Psoas muscle (tissue), 8 donors: Measurements from ENCODE around the gene NUBP2. TPM values are rescaled to one million over a fixed set of nuclear protein-coding genes. Genes with fewer than 3 reads are reported as not detected.

Experiments
- ATAC-seq, 4 donors: fragments of 200-7000 bp; cut with Tn5 transposase; one replicate each; pipeline ENCODE4 v1.9.1; 2020; ENCODE audit warnings: moderate library complexity in 3 of 4, mild to moderate bottlenecking in 2 of 4
- DNase-seq, 2 donors: peaks; one replicate each; pipeline ENCODE4 v3.0.0-alpha.2; 2020
- H3K27ac ChIP-seq: fragments of 200-600 bp; one replicate; pipeline ENCODE4 v1.8.0; 2022
- H3K27me3 ChIP-seq, 3 donors: fragments of 200-600 bp in 1 of 3; one replicate each; pipeline versions ENCODE4 v1.6.1 to v1.8.0; 2013 to 2022; ENCODE audit warnings: low read length in 2 of 3, mild to moderate bottlenecking in 2 of 3, moderate library complexity in 1 of 3; ENCODE audit not compliant: insufficient read depth in 3 of 3
- H3K36me3 ChIP-seq, 2 donors: fragments of 200-600 bp in 1 of 2; one replicate each; pipeline versions ENCODE4 v1.6.1 to v1.8.0; 2013 to 2022; ENCODE audit warnings: low read depth in 1 of 2, mild to moderate bottlenecking in 1 of 2, moderate library complexity in 1 of 2; ENCODE audit not compliant: insufficient read depth in 1 of 2
- H3K4me1 ChIP-seq: fragments of 200-600 bp; one replicate; pipeline ENCODE4 v1.8.0; 2022
- H3K4me3 ChIP-seq: fragments of 200-600 bp; one replicate; pipeline ENCODE4 v1.8.0; 2022; ENCODE audit warnings: mild to moderate bottlenecking
- H3K9me3 ChIP-seq: fragments of 200-600 bp; one replicate; pipeline ENCODE4 v1.8.0; 2022
- CTCF ChIP-seq: fragments of 200-600 bp; IDR thresholded peaks from one replicate; pipeline ENCODE4 v1.8.0; 2022; ENCODE audit warnings: antibody characterized with exemption
- WGBS, 3 donors: extraction: QIAGEN DNeasy Blood & Tissue Kit; methylation state at CpG; one replicate each; pipeline versions ENCODE4 v1.1.6 to v1.1.7; 2013; 5-methylcytosine and 5-hydroxymethylcytosine counted together
- intact Hi-C, 2 donors: fragments of 100-400 bp; cut with DNase I; formaldehyde crosslinking; loops; one replicate each; pipeline versions ENCODE4 v1.11.0 to v1.14.2; 2022
- polyA plus RNA-seq, 3 donors: library from polyadenylated mRNA; stranded (reverse); fragments of 200-250 nt; gene quantifications; one replicate each; pipeline ENCODE4 v1.2.3, GENCODE V29; 2013
- total RNA-seq, 4 donors: library from RNA; stranded (reverse); fragmentation: NEBNext Ultra II Directional in 2 of 4; extraction: Animal tissue kit (Norgen Biotek cat#: 25700) in 2 of 4; gene quantifications; one replicate each; pipeline versions ENCODE4 v1.2.1 to v1.2.4, GENCODE V29; 2021 to 2023
- donor health status: healthy with polysubstance abuse.
- donor health status: DM: no; HTN: no; CAD: no; lungs with moderate emphysema.
- donor health status: Bipolar disorder and iron deficiency.
- donor health status: healthy.
- donor health status: DM: yes; HTN: yes; CAD: no.
- donor health status: DM: no; HTN: no; CAD: no.
- donor health status: DM: no; HTN: no; CAD: no.
- donor health status: DM: yes; HTN: yes; CAD: no.

NUBP2 gene
- total and polyA plus RNA-seq, 7 donors, result 34.7 to 96.0 (median 44.7) TPM

DNA sequence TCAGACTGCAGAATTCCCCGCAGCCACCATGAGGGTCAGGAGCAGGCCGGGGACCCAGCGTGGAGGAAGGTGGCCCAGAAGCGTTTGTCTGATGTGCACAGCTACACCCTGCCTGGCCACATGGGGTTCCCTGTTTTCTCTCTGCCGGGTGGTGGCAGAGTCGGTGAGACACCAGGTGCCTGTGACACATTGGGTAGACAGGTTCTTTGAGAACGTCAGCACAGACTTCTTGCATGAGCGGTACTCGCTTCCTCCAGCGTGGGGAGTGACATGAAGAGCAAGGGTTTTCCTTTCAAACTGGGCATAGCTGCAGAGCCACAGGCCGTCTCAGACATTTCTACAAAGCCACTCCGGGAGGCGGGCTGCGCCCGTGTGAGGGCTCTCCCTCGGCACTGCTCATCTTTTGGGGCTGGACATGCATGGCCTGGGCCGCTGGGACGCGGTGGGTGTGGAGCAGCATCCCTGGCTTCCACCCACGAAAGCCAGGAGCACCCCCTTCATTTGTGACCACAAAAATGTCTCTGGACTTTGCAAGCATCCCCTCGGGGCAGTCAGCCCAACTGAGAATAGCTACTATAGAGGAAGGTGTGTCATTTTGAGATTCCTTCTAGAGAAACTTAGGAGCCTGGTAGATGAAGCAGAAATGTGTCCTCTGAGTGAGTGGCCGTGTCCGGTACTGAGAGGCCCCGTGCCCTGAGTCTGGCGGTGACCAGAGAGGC lies 37.4 kb upstream of the NUBP2 start:
- Histone ChIP-seq H3K9me3 (no peaks in the 10 kb centered on the region), H3K36me3 (peaks cover 0 to 79% of the 10 kb centered on the region in 2 donors), H3K27me3 (no peaks in the 10 kb centered on the region), H3K27ac (no peak overlapping the region), H3K4me1 (no peaks in the 10 kb centered on the region), H3K4me3 (no peak overlapping the region)
- ATAC-seq (no peak), DNase-seq (no peak)
- no peak for TF ChIP-seq CTCF
- 84 to 86% (median 84%) methylated on average over 25 of the region's 25 CpGs for WGBS, 3 donors
- intact Hi-C loops, result no loop called here

- peaks cover 0 to 81% of the 10 kb centered on the region in 2 donors for H3K36me3 ChIP-seq
- ATAC-seq (peak in 1 of 4 donors; percentile 18), DNase-seq (no peak)
- H3K27me3 ChIP-seq, result no peaks in the 10 kb centered on the region
- 75 to 83% (median 80%) methylated on average over 29 of the region's 29 CpGs for WGBS, 3 donors
- H3K4me3 ChIP-seq, result no peak overlapping the region
- H3K27ac ChIP-seq, result no peak overlapping the region
- no peak for TF ChIP-seq CTCF
- H3K9me3 ChIP-seq, result no peaks in the 10 kb centered on the region
- H3K4me1 ChIP-seq, result no peaks in the 10 kb centered on the region
- intact Hi-C loops, result no loop called here
These were observed 36.7 kb upstream of the NUBP2 start for GRCh38 chr16:1745900-1746692.

GRCh38 chr16:1746693-1747195 lies 36.0 kb upstream of the NUBP2 start:
- no peak for TF ChIP-seq CTCF
- no peaks in the 10 kb centered on the region for H3K9me3 ChIP-seq
- no peak overlapping the region for H3K27ac ChIP-seq
- H3K27me3 ChIP-seq, result no peaks in the 10 kb centered on the region
- peak in 1 of 4 donors; percentile 11 for ATAC-seq
- H3K4me3 ChIP-seq, result no peak overlapping the region
- no peak for DNase-seq
- peaks cover 0 to 88% of the 10 kb centered on the region in 2 donors for H3K36me3 ChIP-seq
- intact Hi-C loops, result no loop called here
- WGBS, 3 donors, result 90 to 92% (median 90%) methylated on average over 29 to 31 of the region's 31 CpGs
- no peaks in the 10 kb centered on the region for H3K4me1 ChIP-seq

DNA sequence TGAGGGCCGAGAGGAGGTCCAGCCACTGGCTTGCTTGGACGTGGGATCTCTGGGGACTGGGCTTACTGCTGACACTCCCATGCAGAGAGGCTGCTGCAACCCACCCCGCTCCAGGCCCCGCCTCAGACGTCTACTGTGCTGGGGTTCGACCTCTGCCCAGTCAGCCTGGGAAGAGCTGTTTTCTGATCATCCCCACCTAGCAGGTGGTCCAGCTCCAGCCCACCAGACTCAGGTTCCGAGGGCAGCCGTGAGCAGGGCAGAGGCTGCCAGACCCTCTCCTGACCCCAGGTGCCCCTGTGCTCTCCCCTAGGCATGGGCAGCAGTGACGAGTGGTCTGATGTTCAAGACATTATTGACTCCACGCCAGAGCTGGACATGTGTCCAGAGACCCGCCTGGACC lies 34.8 kb upstream of the NUBP2 start:
- H3K9me3 ChIP-seq, result no peaks in the 10 kb centered on the region
- H3K27ac ChIP-seq, result no peak overlapping the region
- intact Hi-C loops, result no loop called here
- WGBS, 3 donors, result 80 to 85% (median 81%) methylated on average over 11 of the region's 11 CpGs
- H3K36me3 ChIP-seq, result peaks cover 0 to 99% of the 10 kb centered on the region in 2 donors
- no peak overlapping the region for H3K4me3 ChIP-seq
- H3K4me1 ChIP-seq, result no peaks in the 10 kb centered on the region
- DNase-seq (no peak), ATAC-seq (no peak)
- H3K27me3 ChIP-seq, result no peaks in the 10 kb centered on the region
- no peak for TF ChIP-seq CTCF
